Prostate gland (tissue), 2 donors: ENCODE measurements around the gene CIDEB.

ENCODE experiments used
- POLR2A ChIP-seq: fragments of 450-650 bp; IDR thresholded peaks from one replicate; pipeline ENCODE4 v1.6.1; 2016; ENCODE audit warnings: antibody characterized with exemption, mild to moderate bottlenecking
- POLR2AphosphoS5 ChIP-seq: sonication (generic); formaldehyde crosslinking; IDR thresholded peaks from one replicate; pipeline ENCODE4 v1.6.1; 2017; ENCODE audit warnings: antibody characterized with exemption
- TF ChIP-seq, protein P1 (sequence below), 4 experiments: fragments of 200-600 bp in 2 of 4; fragments of 450-650 bp in 2 of 4; sonication (generic) in 2 of 4; IDR thresholded peaks; 1 replicate in 3 of 4; 2 replicates in 1 of 4; pipeline ENCODE4 v1.5.1; 2016 to 2019; ENCODE audit warnings: antibody characterized with exemption in 4 of 4, mild to moderate bottlenecking in 2 of 4, moderate library complexity in 2 of 4

DNA sequence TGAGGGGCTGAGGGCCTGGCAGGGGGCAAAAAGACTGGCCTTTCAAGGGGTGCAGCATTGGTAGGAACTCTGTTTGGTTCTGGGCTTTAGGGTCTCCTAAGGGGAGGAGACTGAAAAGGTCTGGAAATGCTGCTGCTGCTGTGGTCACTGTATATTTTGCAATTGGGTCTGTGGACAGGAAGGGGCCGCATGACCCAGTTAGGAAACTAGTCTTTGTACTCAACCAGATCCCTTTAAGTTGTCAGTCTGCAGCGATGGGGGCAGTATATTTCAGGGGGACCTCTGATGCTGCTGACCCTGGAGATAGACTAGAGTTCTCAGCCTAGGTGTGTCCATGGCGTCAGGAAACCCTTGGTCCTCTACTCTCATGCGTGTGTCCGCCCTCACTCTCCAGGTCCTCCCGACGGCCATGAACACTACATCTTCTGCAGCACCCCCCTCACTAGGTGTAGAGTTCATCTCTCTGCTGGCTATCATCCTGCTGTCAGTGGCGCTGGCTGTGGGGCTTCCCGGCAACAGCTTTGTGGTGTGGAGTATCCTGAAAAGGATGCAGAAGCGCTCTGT, 7.5 kb upstream of the CIDEB start:
- TF ChIP-seq POLR2A (no peak), POLR2AphosphoS5 (no peak)
- TF ChIP-seq, protein P1, sequence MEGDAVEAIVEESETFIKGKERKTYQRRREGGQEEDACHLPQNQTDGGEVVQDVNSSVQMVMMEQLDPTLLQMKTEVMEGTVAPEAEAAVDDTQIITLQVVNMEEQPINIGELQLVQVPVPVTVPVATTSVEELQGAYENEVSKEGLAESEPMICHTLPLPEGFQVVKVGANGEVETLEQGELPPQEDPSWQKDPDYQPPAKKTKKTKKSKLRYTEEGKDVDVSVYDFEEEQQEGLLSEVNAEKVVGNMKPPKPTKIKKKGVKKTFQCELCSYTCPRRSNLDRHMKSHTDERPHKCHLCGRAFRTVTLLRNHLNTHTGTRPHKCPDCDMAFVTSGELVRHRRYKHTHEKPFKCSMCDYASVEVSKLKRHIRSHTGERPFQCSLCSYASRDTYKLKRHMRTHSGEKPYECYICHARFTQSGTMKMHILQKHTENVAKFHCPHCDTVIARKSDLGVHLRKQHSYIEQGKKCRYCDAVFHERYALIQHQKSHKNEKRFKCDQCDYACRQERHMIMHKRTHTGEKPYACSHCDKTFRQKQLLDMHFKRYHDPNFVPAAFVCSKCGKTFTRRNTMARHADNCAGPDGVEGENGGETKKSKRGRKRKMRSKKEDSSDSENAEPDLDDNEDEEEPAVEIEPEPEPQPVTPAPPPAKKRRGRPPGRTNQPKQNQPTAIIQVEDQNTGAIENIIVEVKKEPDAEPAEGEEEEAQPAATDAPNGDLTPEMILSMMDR (IDR thresholded peaks at IDR 0.05): no peak
